HG03196 (cell line): ENCODE results near the gene DDX1.
A peak's percentile ranks its signal among the peaks of the same experiment; 100 is the strongest.

Experiments used
- ATAC-seq: cut with Tn5 transposase; IDR thresholded peaks from one replicate; pipeline ENCODE4 v1.9.1; 2021; ENCODE audit not compliant: unreplicated experiment

DDX1 gene

DNA sequence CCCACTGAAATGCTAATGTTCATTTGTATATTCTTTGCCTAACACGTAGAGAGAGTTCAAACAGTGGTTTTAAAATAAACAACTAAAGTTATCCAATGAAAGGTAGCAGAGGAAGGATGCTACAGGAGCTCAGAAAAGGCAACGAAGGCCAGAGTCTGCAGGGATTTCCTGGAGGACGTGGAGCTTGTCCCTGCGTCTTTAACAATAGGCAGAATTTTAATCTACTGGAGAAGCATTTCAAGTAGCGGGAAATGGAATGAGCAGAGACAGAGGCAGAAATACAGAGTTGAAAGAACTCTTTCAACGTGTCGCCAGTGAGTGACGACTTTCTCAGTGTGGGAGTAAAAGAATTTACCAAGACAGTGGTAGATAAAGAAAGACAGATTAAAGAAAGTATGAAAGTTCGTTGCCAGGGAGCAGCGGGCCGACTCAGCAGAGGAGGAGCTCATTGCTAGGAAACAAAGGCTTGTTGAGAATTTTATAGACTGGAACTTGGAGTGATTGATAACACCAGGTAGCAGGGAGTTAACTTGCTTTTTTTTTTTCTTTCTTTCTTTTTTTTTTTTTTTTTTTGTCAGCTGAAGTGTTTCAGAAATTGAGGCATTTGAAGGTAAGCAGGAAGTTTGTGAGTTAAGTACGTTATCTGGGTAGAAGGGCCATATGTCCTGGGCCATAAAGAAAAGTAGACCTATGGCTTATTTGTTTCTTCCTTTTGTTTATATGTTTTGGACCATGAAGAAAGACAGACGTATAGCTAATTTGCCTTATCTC lies 29.9 kb upstream of the DDX1 start:
- ATAC-seq = peak; percentile 26

DNA sequence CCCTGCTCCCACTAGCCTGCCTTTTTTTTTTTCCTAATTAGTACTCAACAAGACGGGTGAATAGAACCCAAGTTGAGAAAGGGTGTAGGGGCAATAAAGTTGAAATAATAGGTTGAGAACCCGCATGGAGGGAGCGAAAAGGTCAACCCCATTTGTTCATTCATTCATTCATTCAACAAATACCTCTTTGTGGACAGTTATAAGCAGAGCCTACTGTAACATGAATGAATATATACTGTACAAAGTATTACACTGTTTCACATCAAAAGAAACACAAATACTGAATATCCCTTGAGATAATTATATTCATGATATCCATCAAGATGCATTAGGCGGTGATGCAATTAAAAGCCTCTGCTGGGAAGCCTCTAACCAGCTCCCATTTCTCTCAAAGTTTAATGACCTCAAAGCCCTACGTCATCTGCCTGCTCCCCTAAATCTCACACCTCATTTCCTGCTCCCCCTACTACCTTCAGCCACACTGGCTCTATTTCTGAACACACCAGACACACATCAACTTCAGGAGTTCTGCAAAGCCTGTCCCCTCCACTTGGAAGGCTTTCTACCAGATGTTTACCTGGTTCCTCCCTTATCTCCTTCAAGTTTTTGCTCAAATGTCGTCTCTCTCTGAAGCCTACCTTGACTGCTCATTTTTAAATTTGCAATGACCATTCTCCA lies 29.2 kb upstream of the DDX1 start:
- ATAC-seq = no peak

DNA sequence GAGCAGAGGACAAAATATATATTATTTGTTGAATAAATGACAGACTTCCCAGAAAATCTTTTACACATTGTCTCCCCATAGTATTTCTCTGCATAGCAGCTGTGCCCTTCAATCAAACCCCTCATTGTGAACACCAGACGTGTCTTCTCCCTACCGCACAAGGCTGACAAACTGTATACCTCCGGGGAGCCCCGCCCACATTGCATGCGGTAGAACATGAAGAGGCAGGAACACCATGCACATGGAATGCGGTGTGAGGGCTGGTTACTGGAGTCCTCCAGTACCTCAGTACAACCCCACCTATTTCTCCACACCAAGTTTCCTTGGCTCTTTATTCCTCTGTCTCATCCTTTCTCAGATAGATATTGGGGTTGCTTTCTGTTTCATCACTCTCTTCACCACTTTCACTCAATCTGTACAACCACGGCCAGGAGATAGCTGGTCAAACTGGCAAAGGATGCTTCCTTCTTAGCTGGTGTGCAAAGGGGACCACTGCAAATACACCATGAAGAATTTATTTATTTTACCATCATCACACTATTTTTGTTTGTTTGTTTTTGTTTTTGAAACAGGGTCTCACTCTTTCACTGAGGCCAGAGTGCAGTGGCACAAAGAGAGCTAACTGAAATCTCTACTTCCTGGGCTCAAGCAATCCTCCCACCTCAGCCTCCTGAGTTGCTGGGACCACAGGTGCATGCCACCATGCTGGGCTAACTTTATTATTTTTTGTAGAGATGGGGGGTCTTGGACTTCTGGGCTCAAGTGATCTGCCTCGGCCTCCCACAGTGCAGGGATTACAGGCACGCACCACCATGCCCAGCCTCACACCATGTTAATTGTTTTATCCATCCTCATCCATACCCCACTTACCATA lies 28.2 kb upstream of the DDX1 start:
- ATAC-seq = no peak

DNA sequence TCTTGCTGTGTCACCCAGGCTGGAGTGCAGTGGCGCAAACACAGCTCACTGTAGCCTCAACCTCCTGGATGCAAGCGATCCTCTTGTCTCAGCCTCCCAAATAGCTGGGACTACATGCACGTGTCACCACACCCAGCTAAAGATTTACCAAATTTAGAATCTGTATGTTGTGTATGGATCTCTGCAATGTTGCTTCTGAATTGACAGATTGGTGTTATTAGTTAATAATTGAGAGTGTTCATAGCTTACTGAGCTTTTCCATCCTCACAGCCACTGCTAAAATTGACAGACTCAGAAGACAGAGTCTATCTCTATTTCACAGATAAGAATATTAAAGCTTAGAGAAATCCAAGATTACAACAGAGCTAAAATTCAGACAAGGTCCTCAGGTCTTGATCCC lies 26.3 kb upstream of the DDX1 start:
- no peak for ATAC-seq

DNA sequence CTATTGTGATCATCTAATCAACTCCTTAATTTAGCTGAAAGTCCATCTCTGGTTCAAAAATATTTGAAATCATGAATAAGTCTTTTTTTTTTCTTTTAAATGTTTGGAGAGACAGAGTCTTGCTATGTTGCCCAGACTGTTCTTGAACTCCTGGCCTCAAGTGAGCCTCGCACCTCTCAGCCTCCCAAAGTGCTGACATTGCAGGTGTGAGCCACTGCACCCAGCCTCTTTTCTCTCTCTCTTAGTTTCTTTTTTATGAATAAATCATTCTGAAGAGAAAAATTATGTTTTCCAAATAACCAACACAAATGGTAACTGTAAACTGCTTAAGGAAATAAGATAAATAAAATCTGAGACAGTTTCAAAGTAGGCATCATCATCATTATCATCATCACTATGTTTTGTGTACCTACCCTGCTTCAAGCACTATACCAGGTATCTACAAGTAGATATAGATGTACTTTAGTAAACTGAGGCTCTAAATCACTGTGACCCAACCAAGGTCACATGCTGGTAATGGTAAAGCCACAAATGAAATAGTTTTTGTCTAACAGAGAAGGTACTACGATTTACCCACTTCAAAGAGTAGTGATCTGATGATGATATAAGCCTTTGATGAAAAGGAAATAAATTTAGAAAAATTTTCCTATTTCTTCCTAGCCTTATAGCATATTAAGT lies 25.5 kb upstream of the DDX1 start:
- no peak for ATAC-seq

DNA sequence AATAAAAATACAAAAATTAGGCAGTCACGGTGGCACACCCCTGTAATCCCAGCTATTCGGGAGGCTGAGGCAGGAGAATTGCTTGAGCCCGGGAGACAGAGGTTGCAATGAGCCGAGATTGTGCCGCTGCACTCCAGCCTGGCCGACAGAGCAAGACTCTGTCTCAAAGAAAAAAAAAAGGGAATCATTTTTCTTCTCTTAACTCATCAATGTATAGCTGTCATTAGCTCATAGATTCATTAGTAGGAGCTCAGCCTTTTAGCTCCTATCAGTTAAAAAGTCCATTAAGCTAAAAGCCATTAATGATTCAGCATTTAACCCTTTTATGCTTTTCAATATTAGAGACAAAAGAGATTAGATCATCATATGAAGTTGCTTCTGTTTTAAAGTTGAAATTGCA lies 24.8 kb upstream of the DDX1 start:
- ATAC-seq = no peak

DNA sequence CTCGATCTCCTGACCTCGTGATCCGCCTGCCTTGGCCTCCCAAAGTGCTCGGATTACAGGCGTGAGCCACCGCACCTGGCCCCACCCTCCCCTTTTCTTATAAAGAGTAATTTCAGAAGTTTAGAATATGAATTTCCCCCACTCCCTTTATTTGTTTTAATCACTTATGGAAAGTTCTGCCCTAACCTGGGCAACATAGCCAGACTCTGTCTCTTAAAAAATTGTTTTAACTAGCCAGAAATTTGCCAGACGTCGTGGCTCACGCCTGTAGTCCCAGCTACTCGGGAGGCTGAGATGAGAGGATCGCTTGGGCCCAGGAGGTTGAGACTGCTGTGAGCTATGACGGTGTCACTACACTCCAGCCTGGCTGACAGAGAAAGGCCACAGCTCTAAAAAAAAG lies 22.8 kb upstream of the DDX1 start:
- no peak for ATAC-seq

DNA sequence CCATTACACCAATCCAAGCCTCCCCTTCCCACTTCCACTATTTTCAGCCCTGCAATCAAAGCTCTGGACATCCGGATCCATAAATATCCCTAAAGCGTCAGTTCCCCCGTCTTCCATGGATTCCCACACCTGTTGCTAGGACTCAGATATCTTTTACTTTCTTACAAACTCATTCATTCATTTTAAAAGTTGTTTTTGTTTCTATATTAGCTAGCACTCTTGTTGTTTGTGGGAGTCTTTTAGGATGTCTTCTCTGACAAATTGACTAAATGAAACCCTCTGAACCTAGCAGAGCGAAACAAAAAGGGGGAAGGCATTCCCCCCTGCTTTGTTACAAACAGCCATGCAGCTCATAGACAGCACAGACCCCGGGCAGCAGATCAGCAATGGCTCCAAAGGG lies 21.6 kb upstream of the DDX1 start:
- ATAC-seq = no peak

DNA sequence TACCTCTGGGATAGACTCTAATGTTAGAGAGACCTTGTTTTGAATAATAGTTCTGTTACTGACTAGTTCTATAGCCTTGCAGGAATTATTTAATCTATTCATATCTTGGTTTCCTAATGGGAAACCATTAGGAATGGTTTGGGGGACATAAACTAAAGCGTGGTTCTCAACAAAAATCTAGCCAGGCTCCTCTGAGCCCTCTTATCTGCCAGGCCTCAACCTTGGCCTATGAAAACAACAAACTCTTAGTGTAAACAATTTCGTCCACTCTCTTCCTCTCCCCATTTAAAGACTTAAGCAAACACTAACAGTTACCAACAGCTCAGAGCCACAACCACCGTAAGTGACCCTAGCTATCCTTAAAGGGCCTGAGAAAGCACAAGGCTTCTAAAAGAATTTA lies 19.9 kb upstream of the DDX1 start:
- no peak for ATAC-seq

DNA sequence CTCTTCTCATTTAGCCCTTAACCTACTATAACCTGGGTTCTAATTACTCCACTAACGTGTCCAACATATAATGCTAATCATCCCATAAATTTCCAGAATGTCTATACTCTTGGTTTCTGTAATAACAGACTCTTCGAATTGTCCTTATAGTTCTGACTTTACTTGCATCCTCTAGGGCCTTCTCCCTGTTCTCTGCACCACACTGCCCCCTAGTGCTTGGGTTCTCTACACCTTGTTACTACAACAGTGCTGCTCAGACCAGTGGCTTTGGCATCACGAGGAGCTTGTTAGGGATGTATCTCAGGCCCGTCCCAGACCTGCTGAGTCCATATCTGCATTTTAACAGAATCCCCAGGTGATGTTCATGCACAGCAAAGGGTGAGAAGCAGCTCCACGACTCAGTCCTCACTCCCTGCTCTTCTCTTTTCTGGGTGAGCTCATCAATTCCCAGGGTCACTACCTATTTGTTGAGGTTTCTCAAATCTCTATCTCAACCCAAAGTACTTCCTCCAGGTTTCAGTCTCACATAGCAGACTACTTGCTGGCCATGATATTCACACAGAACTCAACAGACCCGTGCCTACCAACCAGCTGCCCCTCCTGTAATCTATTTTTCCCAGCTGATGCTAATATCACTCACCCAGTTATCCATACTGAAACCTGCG lies 14.5 kb upstream of the DDX1 start:
- ATAC-seq = peak; percentile 91

DNA sequence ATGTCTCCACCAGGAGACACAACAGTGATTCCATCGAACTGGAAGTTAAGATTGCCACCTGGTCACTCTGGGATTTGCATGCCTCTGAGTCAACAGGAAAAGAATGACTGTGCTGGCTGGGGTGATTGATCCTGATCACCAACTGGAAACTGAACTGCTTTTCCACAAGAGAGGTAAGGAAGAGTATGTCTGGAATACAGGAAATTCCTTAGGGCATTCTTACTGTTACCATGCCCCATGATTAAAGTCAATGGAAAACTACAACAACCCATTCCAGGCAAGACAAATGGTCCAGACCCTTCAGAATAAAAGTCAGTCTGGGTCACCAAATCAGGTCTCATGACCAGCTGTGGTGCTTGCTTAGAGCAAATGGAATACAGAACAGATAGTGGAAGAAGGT lies 12.0 kb upstream of the DDX1 start:
- ATAC-seq = no peak

DNA sequence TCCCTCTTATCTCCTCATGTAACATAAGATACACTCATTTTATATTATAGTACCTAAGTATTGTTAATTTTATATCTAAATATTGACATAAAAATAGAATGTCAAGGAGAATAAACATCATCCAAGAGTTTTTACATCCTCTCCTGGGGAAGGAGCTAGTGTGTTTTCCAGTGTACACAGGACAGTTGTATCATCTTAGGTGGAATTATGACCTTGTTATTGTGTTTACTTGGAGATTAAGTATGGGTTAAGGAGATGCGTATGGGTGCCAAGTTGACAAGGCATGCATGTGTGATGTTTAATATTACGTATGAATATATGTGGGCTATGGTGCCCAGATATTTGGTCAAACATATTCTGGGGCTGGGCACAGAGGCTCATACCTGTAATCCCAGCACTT lies 11.2 kb upstream of the DDX1 start:
- no peak for ATAC-seq

DNA sequence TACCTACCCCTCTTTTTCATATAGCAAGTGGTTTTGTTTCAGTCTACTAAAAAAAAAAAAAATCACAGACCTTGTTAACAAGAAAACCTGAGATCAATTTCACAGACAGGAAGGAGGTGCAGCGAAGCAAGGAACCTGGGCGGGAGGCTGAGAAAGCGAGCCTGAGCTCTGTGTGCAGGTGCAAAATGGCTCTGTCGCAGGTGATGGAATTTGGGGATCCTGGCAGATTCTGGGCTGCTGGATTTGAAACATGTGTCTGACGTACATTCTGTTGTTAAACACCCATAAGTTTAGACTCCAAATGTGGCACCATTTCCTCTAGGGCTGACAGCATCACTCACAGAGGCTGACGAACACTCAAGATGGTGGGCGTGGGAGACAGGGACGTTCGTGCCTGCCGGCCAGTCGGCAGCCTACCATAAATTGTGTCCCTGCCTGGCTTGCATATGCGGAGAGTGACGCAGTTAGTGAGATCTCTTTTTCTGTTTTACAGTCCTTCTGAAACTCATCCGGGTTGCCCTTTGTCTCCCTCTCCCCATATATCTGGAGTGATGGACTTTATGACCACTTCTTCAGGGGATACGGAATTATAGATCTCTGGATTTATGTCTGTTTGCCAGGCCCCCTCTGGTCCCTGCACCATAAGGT lies 8.8 kb upstream of the DDX1 start:
- no peak for ATAC-seq

DNA sequence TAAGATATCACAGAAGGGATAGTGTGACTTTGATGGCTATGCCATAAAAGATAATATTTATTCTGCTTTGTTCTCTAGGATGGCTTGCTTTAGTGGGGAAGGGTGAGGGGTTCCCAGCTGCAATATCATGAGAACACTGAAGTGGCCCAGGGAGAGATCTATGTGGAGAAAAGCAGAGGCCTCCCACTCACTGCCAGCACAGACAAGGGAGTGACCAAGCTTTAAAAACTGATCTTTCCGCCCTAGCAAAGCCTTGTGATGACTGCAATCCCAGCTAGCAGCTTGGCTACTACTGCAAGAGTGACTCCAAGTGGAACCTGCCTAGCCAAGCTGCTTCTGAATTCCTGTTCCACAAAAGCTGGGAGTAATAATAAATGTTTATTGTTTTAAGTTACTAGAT lies 7.8 kb upstream of the DDX1 start:
- ATAC-seq = no peak

DNA sequence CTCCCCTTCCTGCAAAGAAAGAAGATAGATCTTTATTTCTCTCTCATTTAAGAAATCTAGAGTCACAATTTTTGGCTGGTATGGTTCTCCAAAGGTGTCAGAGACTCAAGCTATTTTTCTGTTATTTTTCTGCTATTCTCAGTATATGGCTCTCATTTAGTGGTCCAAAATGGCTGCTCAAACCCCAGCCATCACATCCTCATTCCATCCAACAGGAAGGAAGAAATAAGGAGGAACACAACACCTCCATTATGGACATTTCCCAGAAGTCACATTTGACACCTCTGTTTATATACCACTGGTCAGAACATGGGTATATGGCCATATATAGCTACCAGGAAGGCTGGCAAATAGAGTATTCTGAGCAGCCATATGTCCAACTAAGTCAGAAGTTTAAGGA lies 7.4 kb upstream of the DDX1 start:
- no peak for ATAC-seq

DNA sequence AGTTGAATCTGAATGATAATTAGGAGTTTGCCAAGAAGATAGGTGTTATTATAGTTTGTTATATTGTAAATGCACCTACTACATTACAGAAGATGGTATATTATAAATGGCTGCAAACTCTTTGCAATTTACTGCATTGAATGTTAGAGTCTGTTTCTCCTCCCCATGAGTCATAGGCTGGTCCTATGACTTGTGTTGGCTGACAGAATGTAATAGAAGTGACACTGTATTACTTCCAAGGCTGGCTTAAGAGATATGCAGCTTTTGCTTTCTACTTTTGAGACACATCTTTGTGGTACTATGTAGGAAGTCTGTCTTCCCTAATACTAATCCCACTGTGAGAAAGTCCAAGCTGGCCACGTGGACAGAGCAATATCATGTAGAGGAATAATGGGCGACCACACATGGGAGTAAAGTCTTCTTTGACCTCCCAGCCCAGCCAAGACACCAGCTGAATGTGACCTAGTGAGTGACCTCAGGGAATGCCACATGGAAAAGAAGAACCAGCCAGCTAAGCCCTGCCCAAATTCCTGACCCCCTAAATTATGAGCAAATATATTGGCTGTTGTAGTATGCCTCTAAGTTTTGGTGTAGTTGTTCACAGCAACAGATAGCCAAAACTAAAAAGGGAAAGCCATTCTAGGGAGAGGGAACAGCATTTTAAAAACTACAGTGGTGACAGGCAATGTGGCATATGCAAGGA lies 6.8 kb upstream of the DDX1 start:
- ATAC-seq = no peak

DNA sequence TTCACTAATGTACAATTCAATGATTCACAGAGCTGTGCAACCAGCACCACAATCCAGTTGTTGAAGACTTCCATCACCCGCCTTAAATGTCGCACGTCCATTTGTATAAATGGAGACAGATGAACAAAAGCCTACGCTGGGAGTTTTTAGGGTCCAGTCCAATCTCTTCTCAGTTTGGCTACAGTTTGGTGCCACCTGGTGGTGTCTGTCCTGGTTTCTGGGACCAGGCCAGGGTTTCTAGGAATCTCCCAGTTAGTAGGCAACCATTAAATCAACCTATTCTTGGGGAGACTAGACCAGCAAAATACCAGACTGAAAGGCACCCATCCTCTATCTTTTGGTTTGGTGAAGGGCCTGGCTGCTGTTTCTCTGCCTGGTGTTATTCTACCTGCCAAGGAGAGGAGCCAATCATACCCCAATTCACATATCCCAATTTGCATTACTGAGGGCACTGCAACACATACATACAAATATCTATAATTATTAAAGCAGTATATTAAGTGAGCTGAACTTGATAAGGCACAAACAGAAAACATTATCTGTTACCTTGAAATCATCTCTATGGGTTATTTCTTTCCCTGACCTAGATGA lies 3.2 kb upstream of the DDX1 start:
- ATAC-seq = no peak

DNA sequence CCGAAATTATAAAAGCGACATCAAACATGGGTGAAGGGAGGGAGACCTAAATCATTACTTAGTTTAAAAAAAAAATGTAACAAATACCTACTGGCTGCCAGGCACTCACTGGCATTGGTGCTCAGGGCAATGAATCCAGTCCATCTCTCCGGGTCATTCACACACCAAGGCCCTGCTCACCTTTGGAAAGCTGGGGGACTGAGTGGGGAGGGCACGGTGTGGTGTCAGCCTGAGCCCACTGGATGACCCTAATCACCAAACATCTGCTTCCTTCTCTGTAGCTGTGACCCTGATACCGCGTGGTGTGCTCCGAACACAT lies 336 bp upstream of the DDX1 start:
- ATAC-seq = no peak

DNA sequence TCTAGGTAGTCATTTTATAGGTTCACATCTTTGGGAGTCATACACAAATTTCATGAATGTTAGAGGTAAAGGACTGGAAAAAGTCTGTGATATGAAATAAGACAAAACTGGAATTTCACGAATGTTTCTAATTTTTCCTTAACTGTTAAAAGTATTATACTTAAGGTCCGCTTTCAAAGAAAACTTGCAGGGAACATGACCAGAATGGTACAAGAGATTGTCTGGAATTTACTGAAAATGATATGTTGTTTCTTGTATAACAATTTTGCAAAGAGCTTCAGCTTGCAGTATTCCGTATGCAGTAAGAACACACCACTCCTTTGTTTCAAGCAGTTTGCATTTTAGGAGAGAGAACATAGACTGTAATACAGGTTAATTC lies 1.6 kb downstream of the DDX1 start:
- no peak for ATAC-seq
